GM12873 (cell line): Measurements from ENCODE around the gene SEC61B.

ENCODE experiments used
- TF ChIP-seq, protein P1 (sequence below): IDR thresholded peaks from 2 replicates; pipeline ENCODE4 v1.5.1; 2012; ENCODE audit warnings: low read depth, mild to moderate bottlenecking, moderate library complexity, low read length, control low read depth; ENCODE audit not compliant: insufficient read depth; ENCODE audit errors: missing control alignments

The SEC61B gene

GRCh38 chr9:99185934-99186333 is 36.1 kb upstream of the SEC61B start:
- TF ChIP-seq, protein P1, sequence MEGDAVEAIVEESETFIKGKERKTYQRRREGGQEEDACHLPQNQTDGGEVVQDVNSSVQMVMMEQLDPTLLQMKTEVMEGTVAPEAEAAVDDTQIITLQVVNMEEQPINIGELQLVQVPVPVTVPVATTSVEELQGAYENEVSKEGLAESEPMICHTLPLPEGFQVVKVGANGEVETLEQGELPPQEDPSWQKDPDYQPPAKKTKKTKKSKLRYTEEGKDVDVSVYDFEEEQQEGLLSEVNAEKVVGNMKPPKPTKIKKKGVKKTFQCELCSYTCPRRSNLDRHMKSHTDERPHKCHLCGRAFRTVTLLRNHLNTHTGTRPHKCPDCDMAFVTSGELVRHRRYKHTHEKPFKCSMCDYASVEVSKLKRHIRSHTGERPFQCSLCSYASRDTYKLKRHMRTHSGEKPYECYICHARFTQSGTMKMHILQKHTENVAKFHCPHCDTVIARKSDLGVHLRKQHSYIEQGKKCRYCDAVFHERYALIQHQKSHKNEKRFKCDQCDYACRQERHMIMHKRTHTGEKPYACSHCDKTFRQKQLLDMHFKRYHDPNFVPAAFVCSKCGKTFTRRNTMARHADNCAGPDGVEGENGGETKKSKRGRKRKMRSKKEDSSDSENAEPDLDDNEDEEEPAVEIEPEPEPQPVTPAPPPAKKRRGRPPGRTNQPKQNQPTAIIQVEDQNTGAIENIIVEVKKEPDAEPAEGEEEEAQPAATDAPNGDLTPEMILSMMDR, result no peak

GRCh38 chr9:99187311-99187710 is 34.8 kb upstream of the SEC61B start:
- TF ChIP-seq, protein P1, result no peak

DNA sequence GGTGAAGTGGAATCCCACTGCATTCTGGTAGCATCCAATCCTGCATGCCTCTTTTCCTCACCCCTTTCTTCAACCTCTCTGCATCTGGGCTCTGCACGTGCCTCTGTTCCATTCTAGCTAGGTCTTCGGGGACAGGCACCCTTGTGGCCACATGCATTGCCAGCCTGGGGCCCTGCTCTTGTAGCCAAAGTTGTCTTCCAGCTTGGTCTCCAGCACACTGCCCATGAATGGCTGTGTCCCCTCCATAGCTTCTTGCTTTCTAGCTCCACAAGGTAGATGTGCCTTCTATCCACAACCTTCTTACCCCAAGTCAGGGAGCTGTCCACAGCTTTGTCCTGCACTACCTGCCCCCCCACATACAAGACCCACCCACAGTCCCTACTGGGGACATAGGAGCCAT is 32.9 kb upstream of the SEC61B start:
- TF ChIP-seq, protein P1, result no peak

GRCh38 chr9:99189887-99190596 is 32.0 kb upstream of the SEC61B start:
- TF ChIP-seq, protein P1, result no peak

- TF ChIP-seq, protein P1, result no peak
Observed at GRCh38 chr9:99190597-99191283, 31.3 kb upstream of the SEC61B start.

- TF ChIP-seq, protein P1, result peak; percentile 31
Observed at GRCh38 chr9:99192786-99193465, 29.2 kb upstream of the SEC61B start.

GRCh38 chr9:99193466-99193821 is 28.6 kb upstream of the SEC61B start:
- TF ChIP-seq, protein P1, result no peak
